DND-41 (cell line): ENCODE measurements around the gene RECK.

Experiments used
- CTCF ChIP-seq: IDR thresholded peaks from 2 replicates; pipeline ENCODE4 v1.5.1; 2012; ENCODE audit warnings: borderline replicate concordance, low read length, moderate library complexity, mild to moderate bottlenecking; ENCODE audit not compliant: poor library complexity, severe bottlenecking; ENCODE audit errors: extremely low read depth
- EZH2 ChIP-seq: IDR thresholded peaks from 3 replicates; pipeline ENCODE4 v1.6.1; 2012; ENCODE audit warnings: borderline replicate concordance, low read depth, mild to moderate bottlenecking, moderate library complexity, low read length, inconsistent platforms; ENCODE audit not compliant: severe bottlenecking

- TF ChIP-seq EZH2: no peak
- no peak for TF ChIP-seq CTCF
Measured at GRCh38 chr9:36125062-36125855, 88.5 kb downstream of the RECK start.
